ENCODE measurements around the gene MYPN. TPM values are rescaled to one million over a fixed set of nuclear protein-coding genes. Genes with fewer than 3 reads are reported as not detected.

The MYPN gene
- total and polyA plus RNA-seq, 2 experiments from 2014 or later, result not detected

DNA sequence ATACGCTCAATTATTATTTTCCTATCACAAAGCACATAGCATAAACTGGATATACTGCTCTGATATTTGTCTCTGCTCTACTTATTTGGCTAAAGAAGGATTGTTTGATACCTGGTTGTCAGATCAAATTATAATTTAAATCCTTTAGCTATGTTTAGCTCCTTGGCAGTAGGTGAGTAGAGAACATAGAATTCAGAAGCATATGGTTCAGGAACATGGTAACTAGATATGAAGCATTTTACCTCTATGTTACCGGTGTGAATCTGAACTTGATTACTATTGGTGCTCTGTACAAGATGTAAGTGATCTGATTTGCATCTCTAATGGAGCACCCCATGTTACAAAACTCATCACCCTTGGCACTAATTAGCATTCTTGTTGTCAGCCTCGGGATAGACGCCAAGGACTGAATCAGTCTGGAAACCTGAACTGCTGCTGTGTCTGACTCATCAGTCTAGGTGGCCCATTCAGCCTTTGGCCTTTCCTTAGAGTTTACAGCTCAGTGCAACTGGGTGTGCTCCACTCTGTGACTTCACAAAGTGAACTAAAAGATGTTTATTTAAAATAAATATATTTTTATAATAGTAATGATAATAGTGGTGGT, 12.3 kb upstream of the MYPN start:
- H3K4me1 Mint-ChIP-seq, result no peaks in the 10 kb centered on the region; the same call in 1 of the 3 replicates

More for the DNA sequence above, 12.3 kb upstream of the MYPN start:
- H2AFZ ChIP-seq, result no peak overlapping the region
- H3K4me3 Mint-ChIP-seq, result no peak overlapping the region
- H3K27ac Mint-ChIP-seq, result no peak overlapping the region
- no peaks in the 10 kb centered on the region for H3F3A ChIP-seq (replicated peaks; ENCODE audit: low read depth)
- ATAC-seq, result peak; percentile 97
- H3K4me2 ChIP-seq, result no peak overlapping the region
- H3K27me3 Mint-ChIP-seq (ENCODE audit: insufficient read depth, low read depth, poor library complexity), result peaks cover 5% of the 10 kb centered on the region
- H3K27ac ChIP-seq (ENCODE audit: low read depth), result no peak overlapping the region
- H3K27me3 ChIP-seq (ENCODE audit: insufficient read depth), result no peaks in the 10 kb centered on the region
- H3K4me1 ChIP-seq (ENCODE audit: insufficient read depth), result no peaks in the 10 kb centered on the region; the same call in 1 of the 2 replicates
- no peak overlapping the region for H3K4me3 ChIP-seq
- H3K9me3 Mint-ChIP-seq, result no peaks in the 10 kb centered on the region
- H3K36me3 Mint-ChIP-seq (ENCODE audit: low read depth), result no peaks in the 10 kb centered on the region
- TF ChIP-seq, protein P1, sequence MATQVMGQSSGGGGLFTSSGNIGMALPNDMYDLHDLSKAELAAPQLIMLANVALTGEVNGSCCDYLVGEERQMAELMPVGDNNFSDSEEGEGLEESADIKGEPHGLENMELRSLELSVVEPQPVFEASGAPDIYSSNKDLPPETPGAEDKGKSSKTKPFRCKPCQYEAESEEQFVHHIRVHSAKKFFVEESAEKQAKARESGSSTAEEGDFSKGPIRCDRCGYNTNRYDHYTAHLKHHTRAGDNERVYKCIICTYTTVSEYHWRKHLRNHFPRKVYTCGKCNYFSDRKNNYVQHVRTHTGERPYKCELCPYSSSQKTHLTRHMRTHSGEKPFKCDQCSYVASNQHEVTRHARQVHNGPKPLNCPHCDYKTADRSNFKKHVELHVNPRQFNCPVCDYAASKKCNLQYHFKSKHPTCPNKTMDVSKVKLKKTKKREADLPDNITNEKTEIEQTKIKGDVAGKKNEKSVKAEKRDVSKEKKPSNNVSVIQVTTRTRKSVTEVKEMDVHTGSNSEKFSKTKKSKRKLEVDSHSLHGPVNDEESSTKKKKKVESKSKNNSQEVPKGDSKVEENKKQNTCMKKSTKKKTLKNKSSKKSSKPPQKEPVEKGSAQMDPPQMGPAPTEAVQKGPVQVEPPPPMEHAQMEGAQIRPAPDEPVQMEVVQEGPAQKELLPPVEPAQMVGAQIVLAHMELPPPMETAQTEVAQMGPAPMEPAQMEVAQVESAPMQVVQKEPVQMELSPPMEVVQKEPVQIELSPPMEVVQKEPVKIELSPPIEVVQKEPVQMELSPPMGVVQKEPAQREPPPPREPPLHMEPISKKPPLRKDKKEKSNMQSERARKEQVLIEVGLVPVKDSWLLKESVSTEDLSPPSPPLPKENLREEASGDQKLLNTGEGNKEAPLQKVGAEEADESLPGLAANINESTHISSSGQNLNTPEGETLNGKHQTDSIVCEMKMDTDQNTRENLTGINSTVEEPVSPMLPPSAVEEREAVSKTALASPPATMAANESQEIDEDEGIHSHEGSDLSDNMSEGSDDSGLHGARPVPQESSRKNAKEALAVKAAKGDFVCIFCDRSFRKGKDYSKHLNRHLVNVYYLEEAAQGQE (IDR thresholded peaks at IDR 0.05; ENCODE audit: unreplicated experiment), result no peak
- TF ChIP-seq NANOG (IDR thresholded peaks at IDR 0.05; ENCODE audit: borderline replicate concordance) (no peak), ZNF114 (CRISPR knock-in tag; IDR thresholded peaks at IDR 0.05) (no peak), EZH2phosphoT487 (IDR thresholded peaks at IDR 0.05; ENCODE audit: unreplicated experiment) (no peak), JUNB (IDR thresholded peaks at IDR 0.05; ENCODE audit: unreplicated experiment) (no peak), POLR2AphosphoS5 (IDR thresholded peaks at IDR 0.05; ENCODE audit: low read depth) (no peak), CREB1 (CRISPR knock-in tag; IDR thresholded peaks at IDR 0.05; ENCODE audit: low read depth) (no peak), STAT1 (IDR thresholded peaks at IDR 0.05; ENCODE audit: unreplicated experiment) (no peak), ZNF331 (CRISPR knock-in tag; IDR thresholded peaks at IDR 0.05; ENCODE audit: low read depth) (no peak), EZH2 (IDR thresholded peaks at IDR 0.05; ENCODE audit: low read depth, unreplicated experiment) (no peak)
- TF ChIP-seq, protein P2, sequence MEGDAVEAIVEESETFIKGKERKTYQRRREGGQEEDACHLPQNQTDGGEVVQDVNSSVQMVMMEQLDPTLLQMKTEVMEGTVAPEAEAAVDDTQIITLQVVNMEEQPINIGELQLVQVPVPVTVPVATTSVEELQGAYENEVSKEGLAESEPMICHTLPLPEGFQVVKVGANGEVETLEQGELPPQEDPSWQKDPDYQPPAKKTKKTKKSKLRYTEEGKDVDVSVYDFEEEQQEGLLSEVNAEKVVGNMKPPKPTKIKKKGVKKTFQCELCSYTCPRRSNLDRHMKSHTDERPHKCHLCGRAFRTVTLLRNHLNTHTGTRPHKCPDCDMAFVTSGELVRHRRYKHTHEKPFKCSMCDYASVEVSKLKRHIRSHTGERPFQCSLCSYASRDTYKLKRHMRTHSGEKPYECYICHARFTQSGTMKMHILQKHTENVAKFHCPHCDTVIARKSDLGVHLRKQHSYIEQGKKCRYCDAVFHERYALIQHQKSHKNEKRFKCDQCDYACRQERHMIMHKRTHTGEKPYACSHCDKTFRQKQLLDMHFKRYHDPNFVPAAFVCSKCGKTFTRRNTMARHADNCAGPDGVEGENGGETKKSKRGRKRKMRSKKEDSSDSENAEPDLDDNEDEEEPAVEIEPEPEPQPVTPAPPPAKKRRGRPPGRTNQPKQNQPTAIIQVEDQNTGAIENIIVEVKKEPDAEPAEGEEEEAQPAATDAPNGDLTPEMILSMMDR (conservative IDR thresholded peaks at IDR 0.05; ENCODE audit: low read depth in 2 of 2), result no peak
- TF ChIP-seq, protein P3, sequence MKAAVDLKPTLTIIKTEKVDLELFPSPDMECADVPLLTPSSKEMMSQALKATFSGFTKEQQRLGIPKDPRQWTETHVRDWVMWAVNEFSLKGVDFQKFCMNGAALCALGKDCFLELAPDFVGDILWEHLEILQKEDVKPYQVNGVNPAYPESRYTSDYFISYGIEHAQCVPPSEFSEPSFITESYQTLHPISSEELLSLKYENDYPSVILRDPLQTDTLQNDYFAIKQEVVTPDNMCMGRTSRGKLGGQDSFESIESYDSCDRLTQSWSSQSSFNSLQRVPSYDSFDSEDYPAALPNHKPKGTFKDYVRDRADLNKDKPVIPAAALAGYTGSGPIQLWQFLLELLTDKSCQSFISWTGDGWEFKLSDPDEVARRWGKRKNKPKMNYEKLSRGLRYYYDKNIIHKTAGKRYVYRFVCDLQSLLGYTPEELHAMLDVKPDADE (IDR thresholded peaks at IDR 0.05), result no peak
- TF ChIP-seq, protein P4, sequence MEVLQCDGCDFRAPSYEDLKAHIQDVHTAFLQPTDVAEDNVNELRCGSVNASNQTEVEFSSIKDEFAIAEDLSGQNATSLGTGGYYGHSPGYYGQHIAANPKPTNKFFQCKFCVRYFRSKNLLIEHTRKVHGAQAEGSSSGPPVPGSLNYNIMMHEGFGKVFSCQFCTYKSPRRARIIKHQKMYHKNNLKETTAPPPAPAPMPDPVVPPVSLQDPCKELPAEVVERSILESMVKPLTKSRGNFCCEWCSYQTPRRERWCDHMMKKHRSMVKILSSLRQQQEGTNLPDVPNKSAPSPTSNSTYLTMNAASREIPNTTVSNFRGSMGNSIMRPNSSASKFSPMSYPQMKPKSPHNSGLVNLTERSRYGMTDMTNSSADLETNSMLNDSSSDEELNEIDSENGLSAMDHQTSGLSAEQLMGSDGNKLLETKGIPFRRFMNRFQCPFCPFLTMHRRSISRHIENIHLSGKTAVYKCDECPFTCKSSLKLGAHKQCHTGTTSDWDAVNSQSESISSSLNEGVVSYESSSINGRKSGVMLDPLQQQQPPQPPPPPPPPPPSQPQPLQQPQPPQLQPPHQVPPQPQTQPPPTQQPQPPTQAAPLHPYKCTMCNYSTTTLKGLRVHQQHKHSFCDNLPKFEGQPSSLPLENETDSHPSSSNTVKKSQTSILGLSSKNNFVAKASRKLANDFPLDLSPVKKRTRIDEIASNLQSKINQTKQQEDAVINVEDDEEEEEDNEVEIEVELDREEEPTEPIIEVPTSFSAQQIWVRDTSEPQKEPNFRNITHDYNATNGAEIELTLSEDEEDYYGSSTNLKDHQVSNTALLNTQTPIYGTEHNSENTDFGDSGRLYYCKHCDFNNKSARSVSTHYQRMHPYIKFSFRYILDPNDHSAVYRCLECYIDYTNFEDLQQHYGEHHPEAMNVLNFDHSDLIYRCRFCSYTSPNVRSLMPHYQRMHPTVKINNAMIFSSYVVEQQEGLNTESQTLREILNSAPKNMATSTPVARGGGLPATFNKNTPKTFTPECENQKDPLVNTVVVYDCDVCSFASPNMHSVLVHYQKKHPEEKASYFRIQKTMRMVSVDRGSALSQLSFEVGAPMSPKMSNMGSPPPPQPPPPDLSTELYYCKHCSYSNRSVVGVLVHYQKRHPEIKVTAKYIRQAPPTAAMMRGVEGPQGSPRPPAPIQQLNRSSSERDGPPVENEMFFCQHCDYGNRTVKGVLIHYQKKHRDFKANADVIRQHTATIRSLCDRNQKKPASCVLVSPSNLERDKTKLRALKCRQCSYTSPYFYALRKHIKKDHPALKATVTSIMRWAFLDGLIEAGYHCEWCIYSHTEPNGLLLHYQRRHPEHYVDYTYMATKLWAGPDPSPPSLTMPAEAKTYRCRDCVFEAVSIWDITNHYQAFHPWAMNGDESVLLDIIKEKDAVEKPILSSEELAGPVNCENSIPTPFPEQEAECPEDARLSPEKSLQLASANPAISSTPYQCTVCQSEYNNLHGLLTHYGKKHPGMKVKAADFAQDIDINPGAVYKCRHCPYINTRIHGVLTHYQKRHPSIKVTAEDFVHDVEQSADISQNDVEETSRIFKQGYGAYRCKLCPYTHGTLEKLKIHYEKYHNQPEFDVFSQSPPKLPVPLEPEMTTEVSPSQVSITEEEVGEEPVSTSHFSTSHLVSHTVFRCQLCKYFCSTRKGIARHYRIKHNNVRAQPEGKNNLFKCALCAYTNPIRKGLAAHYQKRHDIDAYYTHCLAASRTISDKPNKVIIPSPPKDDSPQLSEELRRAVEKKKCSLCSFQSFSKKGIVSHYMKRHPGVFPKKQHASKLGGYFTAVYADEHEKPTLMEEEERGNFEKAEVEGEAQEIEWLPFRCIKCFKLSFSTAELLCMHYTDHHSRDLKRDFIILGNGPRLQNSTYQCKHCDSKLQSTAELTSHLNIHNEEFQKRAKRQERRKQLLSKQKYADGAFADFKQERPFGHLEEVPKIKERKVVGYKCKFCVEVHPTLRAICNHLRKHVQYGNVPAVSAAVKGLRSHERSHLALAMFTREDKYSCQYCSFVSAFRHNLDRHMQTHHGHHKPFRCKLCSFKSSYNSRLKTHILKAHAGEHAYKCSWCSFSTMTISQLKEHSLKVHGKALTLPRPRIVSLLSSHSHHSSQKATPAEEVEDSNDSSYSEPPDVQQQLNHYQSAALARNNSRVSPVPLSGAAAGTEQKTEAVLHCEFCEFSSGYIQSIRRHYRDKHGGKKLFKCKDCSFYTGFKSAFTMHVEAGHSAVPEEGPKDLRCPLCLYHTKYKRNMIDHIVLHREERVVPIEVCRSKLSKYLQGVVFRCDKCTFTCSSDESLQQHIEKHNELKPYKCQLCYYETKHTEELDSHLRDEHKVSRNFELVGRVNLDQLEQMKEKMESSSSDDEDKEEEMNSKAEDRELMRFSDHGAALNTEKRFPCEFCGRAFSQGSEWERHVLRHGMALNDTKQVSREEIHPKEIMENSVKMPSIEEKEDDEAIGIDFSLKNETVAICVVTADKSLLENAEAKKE (CRISPR knock-in tag; IDR thresholded peaks at IDR 0.05), result no peak
- no peaks in the 10 kb centered on the region for H3K9me2 ChIP-seq (ENCODE audit: insufficient read depth)
- H3K79me2 ChIP-seq (replicated peaks; ENCODE audit: insufficient read depth), result no peaks in the 10 kb centered on the region
- H4K20me1 ChIP-seq (replicated peaks; ENCODE audit: insufficient read depth), result no peaks in the 10 kb centered on the region
- DNase-seq (ENCODE audit: low spot score), result peak; percentile 41
- H3K36me3 ChIP-seq (ENCODE audit: insufficient read depth), result no peaks in the 10 kb centered on the region
